ELF-1 (cell line): ENCODE measurements around the gene SEC61G.

Experiments used
- DNase-seq: peaks from one replicate; pipeline ENCODE4 v3.0.0-alpha.2; 2016; ENCODE audit warnings: low read depth, low spot score

The SEC61G gene

DNA sequence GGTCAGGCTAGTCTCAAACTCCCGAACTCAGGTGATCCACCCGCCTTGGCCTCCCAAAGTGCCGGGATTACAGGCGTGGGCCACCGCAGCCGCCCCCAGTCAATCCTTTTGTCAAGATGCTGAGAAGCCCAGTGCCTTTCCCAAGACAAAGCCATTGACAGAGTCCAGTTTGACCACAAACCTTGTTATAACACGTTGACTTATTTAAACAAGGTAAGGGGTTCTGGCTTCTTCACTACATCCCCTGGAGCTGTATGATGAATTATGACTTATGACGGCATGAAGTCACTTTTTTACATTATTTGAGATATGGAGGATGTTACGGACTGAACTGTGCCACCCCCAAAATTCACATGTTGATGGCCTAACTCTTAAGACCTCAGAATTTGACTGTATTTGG, 5.8 kb upstream of the SEC61G start:
- DNase-seq: no peak

- DNase-seq: no peak
These were observed 1.3 kb downstream of the SEC61G start for GRCh38 chr7:54757711-54758110.

DNA sequence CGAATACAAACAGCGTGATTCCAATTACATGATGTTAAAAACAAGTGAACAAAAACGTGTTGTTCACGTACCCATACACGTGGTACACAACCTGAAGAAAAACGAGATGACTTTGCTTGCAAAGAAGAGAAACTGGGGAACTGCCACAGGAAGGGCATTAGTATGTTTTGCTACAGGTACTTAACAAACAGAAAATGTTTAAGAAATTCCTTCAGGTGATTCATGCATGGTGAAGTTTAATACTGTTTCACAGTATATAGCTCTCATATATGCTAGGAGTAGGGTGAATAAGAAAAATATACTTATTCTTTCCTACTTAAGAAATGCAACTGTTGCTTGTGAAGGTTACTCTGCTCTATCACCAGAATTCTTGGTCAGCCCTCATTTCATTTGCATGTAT, 9.8 kb downstream of the SEC61G start:
- DNase-seq: no peak

DNA sequence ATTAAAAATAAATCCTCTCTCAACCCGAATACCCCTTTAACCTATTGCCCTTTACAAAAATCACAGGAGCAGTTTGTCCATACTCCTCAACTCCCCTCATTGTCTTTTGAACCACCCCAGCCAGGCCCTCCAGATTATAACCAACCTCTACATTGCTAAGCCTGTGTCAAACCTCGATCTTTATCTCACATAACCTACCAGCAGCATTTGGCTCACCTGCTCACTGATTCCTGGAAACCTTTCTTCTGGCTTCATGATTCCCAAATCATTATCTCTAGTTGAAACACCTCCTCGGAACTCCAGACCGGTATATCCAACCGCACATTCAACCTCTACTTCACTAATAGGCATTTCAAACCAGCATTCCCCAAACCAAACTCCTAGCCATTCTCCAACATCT, 11.8 kb downstream of the SEC61G start:
- DNase-seq: no peak

- DNase-seq: no peak
These were observed 15.4 kb downstream of the SEC61G start for GRCh38 chr7:54743580-54743979.

DNA sequence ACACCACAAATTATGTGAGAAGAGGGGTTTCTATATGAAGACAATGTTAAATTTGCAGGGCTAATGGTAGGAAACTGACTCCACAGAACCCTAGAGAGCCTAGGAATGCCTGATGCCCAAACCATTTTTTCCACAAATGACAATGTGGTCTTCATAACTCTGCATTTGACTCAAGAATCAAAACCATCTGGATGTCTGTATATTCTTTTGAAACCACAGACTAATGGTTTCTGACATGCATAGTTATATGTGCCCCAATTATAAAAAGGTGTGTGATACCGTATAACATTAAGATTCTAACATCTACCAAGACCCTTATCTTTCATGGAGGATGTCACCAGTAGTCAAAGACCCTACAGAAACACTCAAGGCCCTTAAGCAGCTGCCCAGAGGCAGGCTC, 20.3 kb downstream of the SEC61G start:
- no peak for DNase-seq

DNA sequence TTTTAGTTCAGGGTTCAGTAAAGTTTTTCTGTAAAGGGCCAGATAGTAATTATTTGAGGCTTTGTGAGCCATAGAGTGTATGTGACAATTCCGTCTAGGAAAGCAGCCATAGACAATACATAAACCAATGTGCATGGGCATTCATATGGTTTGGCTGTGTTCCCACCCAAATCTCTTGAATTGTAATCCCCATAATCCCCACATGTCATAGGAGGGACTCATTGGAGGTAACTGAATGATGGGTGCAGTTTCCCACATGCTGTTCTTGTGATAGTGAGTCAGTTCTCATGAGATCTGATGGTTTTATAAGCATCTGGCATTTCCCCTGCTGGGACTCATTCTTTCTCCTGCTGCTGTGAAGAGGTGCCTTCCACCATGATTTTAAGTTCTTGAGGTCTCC, 29.9 kb downstream of the SEC61G start:
- DNase-seq: no peak

GRCh38 chr7:54728411-54728810, 30.6 kb downstream of the SEC61G start:
- peak; percentile 12 for DNase-seq

- DNase-seq: no peak
These were observed 33.8 kb downstream of the SEC61G start for GRCh38 chr7:54725255-54725654.

DNA sequence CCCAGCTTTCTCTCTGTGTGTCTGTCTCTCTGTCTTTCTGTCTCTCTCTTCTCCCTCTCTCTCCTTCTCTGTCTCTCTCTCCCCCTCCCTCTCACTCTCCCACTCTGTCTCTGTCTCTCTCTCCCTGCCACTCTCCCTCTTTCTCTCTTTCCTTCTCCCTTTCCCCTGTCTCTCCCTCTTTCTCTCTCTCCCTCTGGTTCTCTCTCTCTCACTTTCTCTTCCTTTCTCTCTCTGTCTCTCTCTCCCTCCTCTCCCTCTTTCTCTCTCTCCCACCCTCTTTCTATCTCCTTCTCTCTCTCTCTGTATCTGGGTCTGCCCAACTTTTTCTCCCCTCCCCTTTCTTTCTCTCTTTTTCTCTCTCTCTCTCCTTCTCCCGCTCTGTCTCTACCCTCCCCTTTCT, 36.5 kb downstream of the SEC61G start:
- DNase-seq: no peak

DNA sequence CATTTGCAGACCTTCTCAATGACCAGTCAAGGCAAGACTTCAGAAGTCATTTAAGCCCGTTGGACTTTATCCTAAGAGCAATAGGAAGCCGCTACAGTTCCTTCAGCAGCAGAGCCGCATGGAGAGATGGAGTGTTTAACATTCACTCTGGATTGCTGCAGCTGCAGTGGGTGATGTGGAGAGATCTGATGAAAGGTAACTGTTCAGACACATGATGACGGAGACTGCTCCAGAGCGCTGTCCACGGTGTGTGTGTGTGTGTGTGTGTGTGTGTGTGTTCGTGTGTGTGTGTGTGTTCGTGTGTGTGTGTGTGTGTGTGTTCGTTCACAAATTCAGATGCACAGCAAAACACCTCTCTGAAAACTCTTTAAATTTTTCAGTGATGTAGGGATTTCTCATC, 37.0 kb downstream of the SEC61G start:
- DNase-seq: no peak

- DNase-seq: no peak
These were observed 39.0 kb downstream of the SEC61G start for GRCh38 chr7:54719974-54720373.

- no peak for DNase-seq
These were observed 39.6 kb downstream of the SEC61G start for GRCh38 chr7:54719425-54719824.

DNA sequence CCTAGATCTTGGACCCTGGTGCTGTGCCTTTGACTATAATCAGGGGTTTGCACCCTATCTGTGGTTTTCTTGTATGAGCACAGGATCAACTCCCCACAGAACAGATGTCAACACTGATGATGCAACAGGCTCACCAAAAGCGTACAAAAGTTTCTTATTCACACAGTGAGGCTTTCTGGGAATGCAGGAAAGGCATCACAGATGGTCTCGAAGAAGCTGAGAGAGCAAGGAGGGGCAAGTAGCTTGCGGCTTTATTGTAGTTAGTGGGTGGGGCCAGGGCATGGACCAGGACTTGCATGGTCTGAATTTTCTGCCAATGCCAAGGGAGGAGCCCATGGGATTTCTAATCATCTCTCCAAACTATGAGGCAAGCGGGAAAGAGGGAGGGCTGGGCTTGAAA, 46.2 kb downstream of the SEC61G start:
- no peak for DNase-seq

GRCh38 chr7:54711900-54712595, 47.0 kb downstream of the SEC61G start:
- DNase-seq: no peak

- DNase-seq: no peak
These were observed 49.7 kb downstream of the SEC61G start for GRCh38 chr7:54709283-54709682.

GRCh38 chr7:54705436-54705835, 53.6 kb downstream of the SEC61G start:
- DNase-seq: no peak

DNA sequence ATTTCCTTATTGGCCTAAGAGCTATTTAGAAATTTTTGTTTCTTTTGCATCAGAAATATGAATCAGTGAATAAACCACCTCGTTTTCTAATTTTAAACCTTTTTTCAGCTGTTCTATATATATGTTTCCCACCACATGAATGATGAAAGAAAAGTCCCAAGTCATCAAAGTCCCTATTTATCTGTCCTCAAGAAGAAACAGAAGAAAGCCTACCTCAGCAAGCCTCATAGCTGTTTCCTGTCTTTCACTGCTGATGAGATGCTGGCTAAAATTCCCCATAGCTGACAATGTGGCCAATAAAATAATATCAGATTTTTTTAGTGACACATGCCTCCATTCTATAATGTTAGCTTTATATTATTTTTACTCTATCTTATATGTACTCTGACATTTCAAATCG, 54.2 kb downstream of the SEC61G start:
- DNase-seq: no peak
